C4-2B (cell line): ENCODE results near the gene KSR2.
"Not testable (repeated sequence)": the region's sequence is repeated elsewhere in the genome, so short reads cannot be mapped to it uniquely, and the experiment has no call there.

Source experiments
- H3K27ac ChIP-seq: fragments of 450-650 bp; 2 replicates; pipeline ENCODE4 v1.5.1; 2017
- ZFX ChIP-seq: fragments of 450-650 bp; IDR thresholded peaks from 2 replicates; pipeline ENCODE4 v1.6.1; 2017
- TF ChIP-seq, protein P1 (sequence below): fragments of 450-650 bp; conservative IDR thresholded peaks from 2 replicates; pipeline ENCODE4 v1.5.1; 2017; ENCODE audit warnings: mild to moderate bottlenecking

The KSR2 gene

DNA sequence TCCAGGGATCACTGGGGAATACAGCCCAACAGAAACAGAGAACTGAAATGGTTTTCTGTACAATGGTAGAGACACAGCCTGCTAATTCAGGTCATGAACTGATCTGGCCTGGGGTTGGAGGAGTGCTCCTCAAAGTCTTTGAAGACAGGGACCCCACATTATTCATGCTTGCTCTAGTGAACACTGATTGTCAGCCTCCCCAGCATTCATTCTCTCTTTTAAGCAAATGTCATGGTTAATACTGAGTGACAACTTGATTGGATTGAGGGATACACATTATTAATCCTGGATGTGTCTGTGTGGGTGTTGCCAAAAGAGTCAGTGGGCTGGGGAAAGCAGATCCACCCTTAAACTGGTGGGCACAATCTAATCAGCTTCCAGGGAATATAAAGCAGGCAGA is 319.0 kb downstream of the KSR2 start:
- TF ChIP-seq, protein P1, sequence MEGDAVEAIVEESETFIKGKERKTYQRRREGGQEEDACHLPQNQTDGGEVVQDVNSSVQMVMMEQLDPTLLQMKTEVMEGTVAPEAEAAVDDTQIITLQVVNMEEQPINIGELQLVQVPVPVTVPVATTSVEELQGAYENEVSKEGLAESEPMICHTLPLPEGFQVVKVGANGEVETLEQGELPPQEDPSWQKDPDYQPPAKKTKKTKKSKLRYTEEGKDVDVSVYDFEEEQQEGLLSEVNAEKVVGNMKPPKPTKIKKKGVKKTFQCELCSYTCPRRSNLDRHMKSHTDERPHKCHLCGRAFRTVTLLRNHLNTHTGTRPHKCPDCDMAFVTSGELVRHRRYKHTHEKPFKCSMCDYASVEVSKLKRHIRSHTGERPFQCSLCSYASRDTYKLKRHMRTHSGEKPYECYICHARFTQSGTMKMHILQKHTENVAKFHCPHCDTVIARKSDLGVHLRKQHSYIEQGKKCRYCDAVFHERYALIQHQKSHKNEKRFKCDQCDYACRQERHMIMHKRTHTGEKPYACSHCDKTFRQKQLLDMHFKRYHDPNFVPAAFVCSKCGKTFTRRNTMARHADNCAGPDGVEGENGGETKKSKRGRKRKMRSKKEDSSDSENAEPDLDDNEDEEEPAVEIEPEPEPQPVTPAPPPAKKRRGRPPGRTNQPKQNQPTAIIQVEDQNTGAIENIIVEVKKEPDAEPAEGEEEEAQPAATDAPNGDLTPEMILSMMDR, result no peak
- TF ChIP-seq ZFX, result no peak
- no peak overlapping the region for H3K27ac ChIP-seq

DNA sequence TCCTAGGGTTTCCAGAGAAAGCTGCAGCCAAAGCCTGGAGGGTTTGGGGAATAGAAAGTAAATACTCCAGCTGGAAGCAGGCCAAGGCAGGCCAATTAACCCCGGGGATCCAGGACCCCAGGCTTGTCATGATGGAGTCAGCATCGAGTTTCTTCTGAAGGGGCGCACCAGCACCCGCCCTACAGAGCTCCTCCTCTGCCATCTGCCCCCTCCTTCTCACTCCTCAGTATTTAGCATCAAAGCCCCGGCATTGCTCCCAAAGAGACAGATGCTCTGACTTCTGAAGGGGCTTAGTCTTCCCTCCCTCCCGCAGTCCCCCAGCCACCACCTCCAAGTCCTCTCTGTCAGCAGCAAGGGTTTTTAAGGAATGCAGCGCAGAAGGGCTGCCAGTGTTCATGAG is 322.3 kb downstream of the KSR2 start:
- TF ChIP-seq, protein P1, result no peak
- no peak overlapping the region for H3K27ac ChIP-seq

DNA sequence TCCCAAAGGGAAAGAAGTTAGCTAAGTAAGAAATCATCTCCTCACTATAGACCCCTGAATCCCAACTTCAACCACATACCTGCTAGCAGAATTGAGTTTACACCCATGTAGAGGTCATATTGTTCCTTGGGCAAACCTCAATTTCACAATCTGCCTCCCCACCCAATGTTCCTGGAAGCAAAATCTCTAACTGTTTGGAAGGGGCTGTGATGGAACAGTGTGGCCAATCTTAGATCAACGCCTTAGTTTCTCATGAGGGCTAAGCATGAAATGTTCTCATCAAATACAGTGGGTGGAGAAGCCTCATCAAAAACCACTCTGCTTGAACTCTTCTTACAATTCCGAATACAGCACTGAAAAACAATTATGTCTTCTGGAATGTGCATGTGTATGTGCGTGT is 323.3 kb downstream of the KSR2 start:
- no peak for TF ChIP-seq ZFX
- TF ChIP-seq, protein P1, result no peak
- no peak overlapping the region for H3K27ac ChIP-seq

DNA sequence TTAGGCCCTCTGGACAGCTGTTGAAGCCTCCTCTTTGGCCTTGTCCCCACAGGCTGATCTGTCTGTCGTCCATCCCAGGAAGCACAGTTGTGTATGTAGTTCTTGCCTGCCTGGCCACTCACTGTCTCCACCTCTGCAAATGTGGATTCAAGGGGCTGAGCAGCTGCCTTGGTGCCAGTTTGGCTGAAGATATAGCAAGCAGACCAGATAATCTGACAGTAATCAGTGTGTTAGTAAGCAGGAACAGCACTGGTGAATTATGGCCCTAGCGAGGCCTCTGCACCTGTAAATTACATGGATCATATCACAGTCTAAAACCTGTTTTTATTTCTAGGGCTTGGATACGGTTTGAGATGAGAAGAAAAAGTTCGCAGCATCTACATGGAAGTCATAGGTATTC is 324.8 kb downstream of the KSR2 start:
- H3K27ac ChIP-seq, result no peak overlapping the region
- no peak for TF ChIP-seq ZFX
- TF ChIP-seq, protein P1, result no peak

DNA sequence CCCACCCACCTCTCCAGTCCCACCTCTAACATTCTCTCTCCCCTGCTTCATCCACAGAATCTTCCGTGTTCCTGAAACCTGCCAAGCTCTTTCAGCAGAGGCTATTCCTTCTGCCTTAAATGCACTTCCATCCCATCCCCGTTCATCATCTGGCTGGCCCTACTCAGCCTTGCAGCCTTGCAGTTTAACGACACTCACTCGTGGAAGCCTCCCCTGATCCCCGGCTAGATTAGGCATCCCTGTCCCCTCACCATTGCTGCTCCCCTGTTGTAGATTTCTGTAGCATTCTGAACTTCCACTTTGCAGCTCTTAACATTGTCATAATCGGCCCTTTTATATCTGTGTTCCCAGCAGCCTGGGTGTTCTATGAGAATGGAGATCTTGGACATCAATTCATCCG is 326.9 kb downstream of the KSR2 start:
- TF ChIP-seq, protein P1, result no peak
- TF ChIP-seq ZFX, result no peak
- H3K27ac ChIP-seq, result no peak overlapping the region

DNA sequence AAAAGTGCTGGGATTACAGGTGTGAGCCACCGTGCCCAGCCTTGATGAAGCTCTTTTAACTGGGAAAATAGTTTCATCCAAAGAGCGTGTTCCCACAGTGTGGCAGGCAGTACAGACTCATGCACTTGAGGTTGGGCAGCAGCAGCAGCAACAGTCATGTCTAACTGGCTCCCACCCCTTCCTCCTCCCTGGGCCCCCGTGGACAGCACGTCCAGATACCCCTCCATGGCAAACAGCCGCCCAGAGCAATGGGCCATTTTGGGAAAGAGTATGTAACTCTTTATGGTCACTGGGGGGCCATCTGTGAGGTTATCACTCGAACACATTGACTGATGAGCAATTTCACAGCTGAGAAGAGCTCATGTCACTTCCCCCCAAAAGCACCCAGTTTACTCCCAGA is 328.3 kb downstream of the KSR2 start:
- H3K27ac ChIP-seq, result no peak overlapping the region
- no peak for TF ChIP-seq ZFX
- TF ChIP-seq, protein P1, result no peak

DNA sequence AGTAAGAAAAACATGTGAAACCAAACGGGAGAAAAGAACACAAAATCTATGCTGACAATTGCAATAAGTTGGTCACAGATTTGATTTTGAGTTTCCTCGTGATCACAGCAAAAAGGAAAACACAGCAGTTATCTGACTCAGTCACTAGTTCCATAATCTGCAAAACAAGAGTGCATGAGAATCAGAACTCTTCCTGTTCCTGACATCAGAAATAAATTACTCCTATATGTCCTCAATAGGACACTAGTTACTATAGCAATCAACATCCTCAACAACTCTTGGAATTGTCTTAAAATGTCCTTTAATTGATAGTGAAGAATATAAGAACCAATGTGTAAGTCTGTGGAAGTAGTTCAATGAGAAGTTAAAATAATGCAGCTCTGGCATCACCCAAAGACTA is 339.3 kb downstream of the KSR2 start:
- H3K27ac ChIP-seq, result no peak overlapping the region
- no peak for TF ChIP-seq ZFX
- TF ChIP-seq, protein P1, result no peak

DNA sequence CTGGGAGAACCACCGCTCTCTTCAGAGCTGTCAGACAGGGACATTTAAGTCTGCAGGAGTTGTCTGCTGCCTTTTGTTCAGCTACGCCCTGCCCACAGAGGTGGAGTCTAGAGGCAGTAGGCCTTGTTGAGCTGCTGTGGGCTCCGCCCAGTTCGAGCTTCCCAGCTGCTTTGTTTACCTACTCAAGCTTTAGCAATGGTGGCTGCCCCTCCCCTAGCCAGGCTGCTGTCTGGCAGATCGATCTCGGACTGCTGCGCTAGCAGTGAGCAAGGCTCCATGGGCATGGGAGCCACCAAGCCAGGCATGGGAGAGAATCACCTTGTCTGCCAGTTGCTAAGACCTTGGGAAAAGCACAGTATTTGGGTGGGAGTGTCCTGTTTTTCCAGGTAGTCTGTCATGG is 340.1 kb downstream of the KSR2 start:
- H3K27ac ChIP-seq, result not testable (repeated sequence)
